Sigmoid colon (tissue), 4 donors: ENCODE measurements around the gene GPR17.

Experiments
- POLR2A ChIP-seq, 2 donors: fragments of 450-650 bp; IDR thresholded peaks; one replicate each; pipeline ENCODE4 v1.6.1; 2016; ENCODE audit warnings: antibody characterized with exemption in 2 of 2, mild to moderate bottlenecking in 2 of 2, moderate library complexity in 2 of 2
- POLR2AphosphoS5 ChIP-seq, 4 donors: sonication (generic); formaldehyde crosslinking; IDR thresholded peaks; one replicate each; pipeline ENCODE4 v1.6.1; 2017; ENCODE audit warnings: antibody characterized with exemption in 4 of 4
- TF ChIP-seq, protein P1 (sequence below), 4 experiments: fragments of 450-650 bp in 3 of 4; fragments of 200-600 bp in 1 of 4; IDR thresholded peaks; one replicate each; pipeline ENCODE4 v1.5.1; 2016 to 2019; ENCODE audit warnings: antibody characterized with exemption in 4 of 4, mild to moderate bottlenecking in 3 of 4, moderate library complexity in 2 of 4

DNA sequence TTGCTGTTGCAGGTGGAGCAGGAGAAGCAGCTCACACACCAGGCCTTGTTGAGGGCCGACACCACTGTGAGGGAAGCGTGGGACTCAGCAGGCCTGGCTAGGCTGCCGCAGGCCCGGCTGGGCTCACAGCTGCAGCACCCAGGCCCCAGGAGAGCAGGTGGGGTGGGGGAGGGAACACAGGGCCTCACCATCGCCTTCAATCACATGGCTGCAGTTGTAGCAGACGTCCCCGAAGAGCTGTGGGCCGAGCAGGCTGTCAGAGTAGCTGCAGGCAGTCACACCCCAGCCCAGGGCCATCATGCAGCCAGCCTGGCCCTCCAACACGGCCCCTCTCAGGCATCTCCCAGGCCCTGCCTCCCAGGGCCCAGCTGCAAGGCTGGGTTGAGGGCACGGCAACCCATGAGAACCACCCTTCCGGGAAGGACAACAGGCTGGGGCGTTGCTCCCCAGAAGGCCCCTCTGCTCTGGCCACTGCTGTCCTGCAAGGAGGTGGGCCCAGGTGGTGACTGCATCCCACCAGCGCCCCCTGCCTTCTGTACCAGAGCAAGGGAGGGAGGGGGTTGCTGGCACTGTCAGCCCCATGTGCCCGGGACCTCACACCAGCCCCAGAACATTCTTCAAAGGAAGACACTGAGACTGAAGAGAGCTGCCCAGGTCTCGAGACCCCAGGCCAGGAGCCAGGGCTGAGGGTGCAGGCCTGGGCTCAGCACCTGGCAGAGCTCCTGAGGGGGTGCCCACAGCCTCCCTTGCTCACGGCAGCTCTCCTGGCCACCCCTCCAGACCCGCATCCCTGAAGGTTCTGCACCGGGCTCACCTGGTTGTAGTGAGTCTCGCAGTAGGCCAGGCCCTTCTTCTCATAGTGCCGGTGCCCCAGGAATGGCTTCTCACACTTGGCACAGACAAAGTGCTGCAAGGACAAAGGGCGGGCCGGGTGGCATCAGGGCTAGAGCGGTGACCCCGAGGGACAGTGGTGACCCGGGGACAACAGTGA lies 5.6 kb upstream of the GPR17 start:
- TF ChIP-seq, protein P1, sequence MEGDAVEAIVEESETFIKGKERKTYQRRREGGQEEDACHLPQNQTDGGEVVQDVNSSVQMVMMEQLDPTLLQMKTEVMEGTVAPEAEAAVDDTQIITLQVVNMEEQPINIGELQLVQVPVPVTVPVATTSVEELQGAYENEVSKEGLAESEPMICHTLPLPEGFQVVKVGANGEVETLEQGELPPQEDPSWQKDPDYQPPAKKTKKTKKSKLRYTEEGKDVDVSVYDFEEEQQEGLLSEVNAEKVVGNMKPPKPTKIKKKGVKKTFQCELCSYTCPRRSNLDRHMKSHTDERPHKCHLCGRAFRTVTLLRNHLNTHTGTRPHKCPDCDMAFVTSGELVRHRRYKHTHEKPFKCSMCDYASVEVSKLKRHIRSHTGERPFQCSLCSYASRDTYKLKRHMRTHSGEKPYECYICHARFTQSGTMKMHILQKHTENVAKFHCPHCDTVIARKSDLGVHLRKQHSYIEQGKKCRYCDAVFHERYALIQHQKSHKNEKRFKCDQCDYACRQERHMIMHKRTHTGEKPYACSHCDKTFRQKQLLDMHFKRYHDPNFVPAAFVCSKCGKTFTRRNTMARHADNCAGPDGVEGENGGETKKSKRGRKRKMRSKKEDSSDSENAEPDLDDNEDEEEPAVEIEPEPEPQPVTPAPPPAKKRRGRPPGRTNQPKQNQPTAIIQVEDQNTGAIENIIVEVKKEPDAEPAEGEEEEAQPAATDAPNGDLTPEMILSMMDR (IDR thresholded peaks at IDR 0.05), result peak in 2 of 4 experiments; percentile 12 to 17
- no peak for TF ChIP-seq POLR2A (IDR thresholded peaks at IDR 0.05)
- peak in 1 of 4 donors; percentile 10 for TF ChIP-seq POLR2AphosphoS5 (IDR thresholded peaks at IDR 0.05)
